ENCODE data around the gene SLC44A3. TPM values are rescaled to one million over a fixed set of nuclear protein-coding genes. Genes with fewer than 3 reads are reported as not detected.

The SLC44A3 gene
- total and polyA plus RNA-seq, 5 donors from 2014 or later: not detected

- no peak overlapping the region for H3K27ac ChIP-seq (ENCODE audit: insufficient read depth, low read length, poor library complexity, severe bottlenecking)
- no peaks in the 10 kb centered on the region for H3K36me3 ChIP-seq (ENCODE audit: control insufficient read depth, insufficient read depth, low read length)
- H3K27me3 ChIP-seq (ENCODE audit: control insufficient read depth, insufficient read depth, low read length): peaks cover 3% of the 10 kb centered on the region
- H3K4me3 ChIP-seq (ENCODE audit: low read depth, low read length): no peak overlapping the region
- H3K4me1 ChIP-seq (ENCODE audit: control insufficient read depth, insufficient read depth, low read length, poor library complexity, severe bottlenecking): no peaks in the 10 kb centered on the region
- ATAC-seq (ENCODE audit: low read depth in 2 of 2) (no peak), DNase-seq (no peak)
- no peaks in the 10 kb centered on the region for H3K36me3 Mint-ChIP-seq
- H3K27ac Mint-ChIP-seq: no peak overlapping the region
- H3K9me3 ChIP-seq (ENCODE audit: control insufficient read depth in 2 of 2, low read length in 2 of 2): no peaks in the 10 kb centered on the region
- no peak overlapping the region for H3K4me3 Mint-ChIP-seq
- H3K9me3 Mint-ChIP-seq: no peaks in the 10 kb centered on the region
- no peaks in the 10 kb centered on the region for H3K4me1 Mint-ChIP-seq
- peaks cover 21% of the 10 kb centered on the region for H3K27me3 Mint-ChIP-seq
Measured at GRCh38 chr1:94840808-94841207, 20.7 kb downstream of the SLC44A3 start.

- Mint-ChIP-seq H3K27me3 (peaks cover 13% of the 10 kb centered on the region), H3K36me3 (no peaks in the 10 kb centered on the region), H3K27ac (no peak overlapping the region), H3K4me3 (no peak overlapping the region), H3K4me1 (no peaks in the 10 kb centered on the region), H3K9me3 (no peaks in the 10 kb centered on the region)
- H3K27ac ChIP-seq (ENCODE audit: insufficient read depth, low read length, poor library complexity, severe bottlenecking): no peak overlapping the region
- peaks cover 2% of the 10 kb centered on the region for H3K27me3 ChIP-seq (ENCODE audit: control insufficient read depth, insufficient read depth, low read length)
- H3K36me3 ChIP-seq (ENCODE audit: control insufficient read depth, insufficient read depth, low read length): no peaks in the 10 kb centered on the region
- no peak for ATAC-seq (ENCODE audit: low read depth in 2 of 2)
- no peaks in the 10 kb centered on the region for H3K4me1 ChIP-seq (ENCODE audit: control insufficient read depth, insufficient read depth, low read length, poor library complexity, severe bottlenecking)
- H3K9me3 ChIP-seq (ENCODE audit: control insufficient read depth in 2 of 2, low read length in 2 of 2): no peaks in the 10 kb centered on the region
- DNase-seq: peak in 1 of 3 donors; percentile 16
- H3K4me3 ChIP-seq (ENCODE audit: low read depth, low read length): no peak overlapping the region
Measured at GRCh38 chr1:94843430-94843829, 23.3 kb downstream of the SLC44A3 start.

GRCh38 chr1:94843846-94844245, 23.7 kb downstream of the SLC44A3 start:
- H3K27ac Mint-ChIP-seq: no peak overlapping the region
- DNase-seq (no peak), ATAC-seq (ENCODE audit: low read depth in 2 of 2) (no peak)
- H3K36me3 Mint-ChIP-seq: no peaks in the 10 kb centered on the region
- no peak overlapping the region for H3K4me3 Mint-ChIP-seq
- Histone ChIP-seq H3K4me3 (ENCODE audit: low read depth, low read length) (no peak overlapping the region), H3K36me3 (ENCODE audit: control insufficient read depth, insufficient read depth, low read length) (no peaks in the 10 kb centered on the region), H3K27ac (ENCODE audit: insufficient read depth, low read length, poor library complexity, severe bottlenecking) (no peak overlapping the region), H3K4me1 (ENCODE audit: control insufficient read depth, insufficient read depth, low read length, poor library complexity, severe bottlenecking) (no peaks in the 10 kb centered on the region), H3K9me3 (ENCODE audit: control insufficient read depth in 2 of 2, low read length in 2 of 2) (no peaks in the 10 kb centered on the region), H3K27me3 (ENCODE audit: control insufficient read depth, insufficient read depth, low read length) (peaks cover 2% of the 10 kb centered on the region)
- H3K27me3 Mint-ChIP-seq: peaks cover 10% of the 10 kb centered on the region
- no peaks in the 10 kb centered on the region for H3K4me1 Mint-ChIP-seq
- H3K9me3 Mint-ChIP-seq: no peaks in the 10 kb centered on the region

GRCh38 chr1:94846308-94846707, 26.2 kb downstream of the SLC44A3 start:
- Mint-ChIP-seq H3K9me3 (no peaks in the 10 kb centered on the region), H3K4me3 (no peak overlapping the region), H3K27ac (no peak overlapping the region), H3K4me1 (no peaks in the 10 kb centered on the region), H3K27me3 (peaks cover 6% of the 10 kb centered on the region), H3K36me3 (no peaks in the 10 kb centered on the region)
- H3K9me3 ChIP-seq (ENCODE audit: control insufficient read depth in 2 of 2, low read length in 2 of 2): no peaks in the 10 kb centered on the region
- H3K36me3 ChIP-seq (ENCODE audit: control insufficient read depth, insufficient read depth, low read length): no peaks in the 10 kb centered on the region
- no peak overlapping the region for H3K27ac ChIP-seq (ENCODE audit: insufficient read depth, low read length, poor library complexity, severe bottlenecking)
- no peak overlapping the region for H3K4me3 ChIP-seq (ENCODE audit: low read depth, low read length)
- H3K4me1 ChIP-seq (ENCODE audit: control insufficient read depth, insufficient read depth, low read length, poor library complexity, severe bottlenecking): no peaks in the 10 kb centered on the region
- peaks cover 2% of the 10 kb centered on the region for H3K27me3 ChIP-seq (ENCODE audit: control insufficient read depth, insufficient read depth, low read length)
- ATAC-seq (ENCODE audit: low read depth in 2 of 2): no peak
- no peak for DNase-seq

- Mint-ChIP-seq H3K4me3 (no peak overlapping the region), H3K4me1 (no peaks in the 10 kb centered on the region)
Measured at GRCh38 chr1:94851571-94851970, 31.4 kb downstream of the SLC44A3 start.

GRCh38 chr1:94852788-94853187, 32.6 kb downstream of the SLC44A3 start:
- H3K4me3 ChIP-seq (ENCODE audit: low read depth, low read length): no peak overlapping the region
- H3K27me3 ChIP-seq (ENCODE audit: control insufficient read depth, insufficient read depth, low read length): peaks cover 9% of the 10 kb centered on the region
- Mint-ChIP-seq H3K4me1 (no peaks in the 10 kb centered on the region), H3K27ac (no peak overlapping the region), H3K36me3 (no peaks in the 10 kb centered on the region), H3K27me3 (no peaks in the 10 kb centered on the region), H3K4me3 (no peak overlapping the region), H3K9me3 (no peaks in the 10 kb centered on the region)
- H3K36me3 ChIP-seq (ENCODE audit: control insufficient read depth, insufficient read depth, low read length): no peaks in the 10 kb centered on the region
- peaks cover 4% of the 10 kb centered on the region for H3K4me1 ChIP-seq (ENCODE audit: control insufficient read depth, insufficient read depth, low read length, poor library complexity, severe bottlenecking)
- ATAC-seq (ENCODE audit: low read depth in 2 of 2) (no peak), DNase-seq (no peak)
- no peak overlapping the region for H3K27ac ChIP-seq (ENCODE audit: insufficient read depth, low read length, poor library complexity, severe bottlenecking)
- H3K9me3 ChIP-seq (ENCODE audit: control insufficient read depth in 2 of 2, low read length in 2 of 2): no peaks in the 10 kb centered on the region

More at GRCh38 chr1:94851571-94851970, 31.4 kb downstream of the SLC44A3 start:
- no peak for ATAC-seq (ENCODE audit: low read depth in 2 of 2)
- no peak overlapping the region for H3K27ac ChIP-seq (ENCODE audit: insufficient read depth, low read length, poor library complexity, severe bottlenecking)
- no peaks in the 10 kb centered on the region for H3K9me3 Mint-ChIP-seq
- H3K4me3 ChIP-seq (ENCODE audit: low read depth, low read length): no peak overlapping the region
- peaks cover 9% of the 10 kb centered on the region for H3K27me3 ChIP-seq (ENCODE audit: control insufficient read depth, insufficient read depth, low read length)
- no peaks in the 10 kb centered on the region for H3K36me3 ChIP-seq (ENCODE audit: control insufficient read depth, insufficient read depth, low read length)
- H3K4me1 ChIP-seq (ENCODE audit: control insufficient read depth, insufficient read depth, low read length, poor library complexity, severe bottlenecking): peaks cover 4% of the 10 kb centered on the region
- no peaks in the 10 kb centered on the region for H3K36me3 Mint-ChIP-seq
- no peaks in the 10 kb centered on the region for H3K9me3 ChIP-seq (ENCODE audit: control insufficient read depth in 2 of 2, low read length in 2 of 2)
- H3K27me3 Mint-ChIP-seq: no peaks in the 10 kb centered on the region
- DNase-seq: no peak
- no peak overlapping the region for H3K27ac Mint-ChIP-seq

GRCh38 chr1:94854458-94855306, 34.5 kb downstream of the SLC44A3 start:
- H3K4me1 Mint-ChIP-seq: no peaks in the 10 kb centered on the region
- no peaks in the 10 kb centered on the region for H3K36me3 Mint-ChIP-seq
- H3K9me3 ChIP-seq (ENCODE audit: control insufficient read depth in 2 of 2, low read length in 2 of 2): no peaks in the 10 kb centered on the region
- H3K27ac Mint-ChIP-seq: no peak overlapping the region
- H3K4me1 ChIP-seq (ENCODE audit: control insufficient read depth, insufficient read depth, low read length, poor library complexity, severe bottlenecking): peaks cover 4% of the 10 kb centered on the region
- H3K36me3 ChIP-seq (ENCODE audit: control insufficient read depth, insufficient read depth, low read length): no peaks in the 10 kb centered on the region
- peak overlapping the region; percentile 59 for H3K4me3 ChIP-seq (ENCODE audit: low read depth, low read length)
- H3K27me3 ChIP-seq (ENCODE audit: control insufficient read depth, insufficient read depth, low read length): peaks cover 9% of the 10 kb centered on the region
- H3K27ac ChIP-seq (ENCODE audit: insufficient read depth, low read length, poor library complexity, severe bottlenecking): no peak overlapping the region
- DNase-seq: peak; percentile 53 to 88 (median 76)
- H3K9me3 Mint-ChIP-seq: no peaks in the 10 kb centered on the region
- no peak overlapping the region for H3K4me3 Mint-ChIP-seq
- peak; percentile 93 to 95 for ATAC-seq (ENCODE audit: low read depth in 2 of 2)
- H3K27me3 Mint-ChIP-seq: no peaks in the 10 kb centered on the region

- Mint-ChIP-seq H3K4me3 (no peak overlapping the region), H3K27me3 (peaks cover 5% of the 10 kb centered on the region), H3K4me1 (no peaks in the 10 kb centered on the region), H3K9me3 (peaks cover 0 to 1% (median 0%) of the 10 kb centered on the region in 7 donors), H3K27ac (no peak overlapping the region), H3K36me3 (no peaks in the 10 kb centered on the region)
- DNase-seq: no peak
- Histone ChIP-seq H3K4me1 (ENCODE audit: control insufficient read depth, insufficient read depth, low read length, poor library complexity, severe bottlenecking) (peaks cover 4% of the 10 kb centered on the region), H3K27ac (ENCODE audit: insufficient read depth, low read length, poor library complexity, severe bottlenecking) (no peak overlapping the region), H3K4me3 (ENCODE audit: low read depth, low read length) (no peak overlapping the region), H3K27me3 (ENCODE audit: control insufficient read depth, insufficient read depth, low read length) (peaks cover 9% of the 10 kb centered on the region), H3K9me3 (ENCODE audit: control insufficient read depth in 2 of 2, low read length in 2 of 2) (no peaks in the 10 kb centered on the region), H3K36me3 (ENCODE audit: control insufficient read depth, insufficient read depth, low read length) (no peaks in the 10 kb centered on the region)
- no peak for ATAC-seq (ENCODE audit: low read depth in 2 of 2)
Measured at GRCh38 chr1:94855307-94855700, 35.1 kb downstream of the SLC44A3 start.

Measured in CD4-positive, CD25-positive, alpha-beta regulatory T cell (primary cell).